ENCODE results near the gene CDH2. TPM values are rescaled to one million over a fixed set of nuclear protein-coding genes. Genes with fewer than 3 reads are reported as not detected.

Gene CDH2
- total and polyA plus RNA-seq, 7 donors, result under 0.01 to 8.2 (median 5.6) TPM; not detected in 1

- H3K27ac ChIP-seq, result no peak overlapping the region
- H3K4me1 ChIP-seq, result no peaks in the 10 kb centered on the region
- WGBS, 2 donors, result 13 to 47% methylated on average over 2 of the region's 2 CpGs
- H3K36me3 ChIP-seq, result no peaks in the 10 kb centered on the region
- DNase-seq, result no peak
- no peaks in the 10 kb centered on the region for H3K27me3 ChIP-seq
- TF ChIP-seq POLR2A (IDR thresholded peaks at IDR 0.05), result no peak
- no peak for TF ChIP-seq CTCF (IDR thresholded peaks at IDR 0.05)
- no peak for TF ChIP-seq EP300 (IDR thresholded peaks at IDR 0.05)
- TF ChIP-seq POLR2AphosphoS5 (IDR thresholded peaks at IDR 0.05), result no peak
- H3K4me3 ChIP-seq, result no peak overlapping the region
- intact Hi-C loops (cut with DNase I), result no loop called here
- H3K9me3 ChIP-seq, result no peaks in the 10 kb centered on the region
These were observed 98.1 kb downstream of the CDH2 start for GRCh38 chr18:28078849-28079248.

GRCh38 chr18:28078298-28078697 lies 98.6 kb downstream of the CDH2 start:
- no peak for DNase-seq
- no peak overlapping the region for H3K27ac ChIP-seq

GRCh38 chr18:28075501-28075900 lies 101.4 kb downstream of the CDH2 start:
- TF ChIP-seq EP300 (IDR thresholded peaks at IDR 0.05), result no peak
- TF ChIP-seq POLR2AphosphoS5 (IDR thresholded peaks at IDR 0.05), result no peak
- no peak for TF ChIP-seq CTCF (IDR thresholded peaks at IDR 0.05)
- TF ChIP-seq POLR2A (IDR thresholded peaks at IDR 0.05), result no peak
- Histone ChIP-seq H3K27me3 (no peaks in the 10 kb centered on the region), H3K27ac (no peak overlapping the region), H3K4me1 (no peaks in the 10 kb centered on the region), H3K9me3 (no peaks in the 10 kb centered on the region), H3K4me3 (no peak overlapping the region), H3K36me3 (no peaks in the 10 kb centered on the region)
- 81 to 95% methylated on average over 3 of the region's 3 CpGs for WGBS, 2 donors
- intact Hi-C loops (cut with DNase I), result no loop called here
- DNase-seq, result no peak

More at GRCh38 chr18:28078298-28078697, 98.6 kb downstream of the CDH2 start:
- intact Hi-C loops (cut with DNase I), result no loop called here
- 57 to 84% methylated on average over 4 of the region's 4 CpGs for WGBS, 2 donors
- TF ChIP-seq POLR2A (IDR thresholded peaks at IDR 0.05), result no peak
- TF ChIP-seq CTCF (IDR thresholded peaks at IDR 0.05), result no peak
- no peaks in the 10 kb centered on the region for H3K4me1 ChIP-seq
- H3K36me3 ChIP-seq, result no peaks in the 10 kb centered on the region
- no peaks in the 10 kb centered on the region for H3K27me3 ChIP-seq
- H3K9me3 ChIP-seq, result no peaks in the 10 kb centered on the region
- no peak overlapping the region for H3K4me3 ChIP-seq

GRCh38 chr18:28074076-28074475 lies 102.9 kb downstream of the CDH2 start:
- Histone ChIP-seq H3K4me3 (no peak overlapping the region), H3K9me3 (no peaks in the 10 kb centered on the region), H3K4me1 (no peaks in the 10 kb centered on the region), H3K27ac (no peak overlapping the region), H3K36me3 (no peaks in the 10 kb centered on the region), H3K27me3 (no peaks in the 10 kb centered on the region)
- no peak for DNase-seq
- TF ChIP-seq POLR2AphosphoS5 (IDR thresholded peaks at IDR 0.05) (no peak), POLR2A (IDR thresholded peaks at IDR 0.05) (no peak), EP300 (IDR thresholded peaks at IDR 0.05) (no peak), CTCF (IDR thresholded peaks at IDR 0.05) (no peak)
- intact Hi-C loops (cut with DNase I), result no loop called here
- 66 to 68% methylated on average over 1 of the region's 1 CpG for WGBS, 2 donors

GRCh38 chr18:28073658-28074057 lies 103.3 kb downstream of the CDH2 start:
- Histone ChIP-seq H3K27me3 (no peaks in the 10 kb centered on the region), H3K9me3 (no peaks in the 10 kb centered on the region), H3K36me3 (no peaks in the 10 kb centered on the region), H3K4me3 (no peak overlapping the region), H3K27ac (no peak overlapping the region), H3K4me1 (no peaks in the 10 kb centered on the region)
- intact Hi-C loops (cut with DNase I), result no loop called here
- WGBS, 2 donors, result 26 to 42% methylated on average over 3 of the region's 3 CpGs
- TF ChIP-seq CTCF (IDR thresholded peaks at IDR 0.05) (no peak), POLR2AphosphoS5 (IDR thresholded peaks at IDR 0.05) (no peak), POLR2A (IDR thresholded peaks at IDR 0.05) (no peak), EP300 (IDR thresholded peaks at IDR 0.05) (no peak)
- DNase-seq, result no peak
